Pulmonary artery endothelial cell (primary cell): ENCODE measurements around the gene CDK19. TPM values are rescaled to one million over a fixed set of nuclear protein-coding genes. Genes with fewer than 3 reads are reported as not detected.
"Not testable (repeated sequence)": the region's sequence is repeated elsewhere in the genome, so short reads cannot be mapped to it uniquely, and the experiment has no call there.

ENCODE experiments used
- DNase-seq: peaks from one replicate; pipeline ENCODE4 v3.0.0-alpha.2; 2011; ENCODE audit warnings: low read depth, low spot score
- total RNA-seq: library from RNA; depleted of rRNA; stranded (reverse); fragments of >200 nt; gene quantifications from 2 replicates; pipeline ENCODE4 v1.2.3, GENCODE V29; 2014

The CDK19 gene
- total RNA-seq, 1 donor from 2014 or later = 5.1 TPM

DNA sequence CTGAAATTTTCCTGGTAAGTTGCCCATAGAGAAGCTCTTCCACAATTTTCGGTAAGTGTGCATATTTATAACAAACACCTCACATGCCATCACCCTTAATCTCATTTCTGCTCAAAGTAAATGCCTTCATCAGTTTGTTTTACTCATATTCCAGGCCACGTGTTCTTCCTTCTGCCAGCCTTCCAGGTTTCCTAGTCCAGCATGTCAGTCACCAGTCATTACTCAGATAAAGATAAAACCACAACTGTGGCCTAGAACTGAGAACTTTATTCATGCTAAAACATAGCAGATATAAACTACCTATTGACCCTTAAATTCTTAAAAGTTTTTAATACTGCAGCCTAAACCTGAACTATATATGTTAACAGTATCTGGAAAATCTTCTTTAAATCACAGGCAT lies 189.4 kb downstream of the CDK19 start:
- DNase-seq = no peak

GRCh38 chr6:110622912-110623578 lies 192.2 kb downstream of the CDK19 start:
- DNase-seq = no peak

DNA sequence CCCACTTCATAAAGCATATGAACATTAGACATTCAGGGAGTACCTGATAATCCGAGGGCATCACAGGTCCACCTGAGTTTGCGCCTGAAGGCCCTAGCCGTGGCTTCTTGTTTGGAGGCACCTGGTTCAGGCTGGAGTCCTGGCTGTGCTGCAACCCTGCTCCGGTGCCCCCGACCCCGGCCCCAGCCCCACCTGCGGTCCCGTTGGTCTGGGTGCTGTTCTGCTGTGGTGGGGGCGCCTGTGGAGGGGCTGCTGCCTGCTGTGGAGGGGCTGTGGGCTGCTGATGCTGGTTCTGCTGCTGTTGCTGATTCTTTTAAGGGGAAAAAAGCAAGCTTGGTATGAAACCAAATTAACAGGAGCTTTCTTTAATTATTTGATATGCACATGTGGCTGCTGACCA lies 194.2 kb downstream of the CDK19 start:
- DNase-seq = no peak

- DNase-seq = no peak
These were observed 195.2 kb downstream of the CDK19 start for GRCh38 chr6:110620065-110620464.

DNA sequence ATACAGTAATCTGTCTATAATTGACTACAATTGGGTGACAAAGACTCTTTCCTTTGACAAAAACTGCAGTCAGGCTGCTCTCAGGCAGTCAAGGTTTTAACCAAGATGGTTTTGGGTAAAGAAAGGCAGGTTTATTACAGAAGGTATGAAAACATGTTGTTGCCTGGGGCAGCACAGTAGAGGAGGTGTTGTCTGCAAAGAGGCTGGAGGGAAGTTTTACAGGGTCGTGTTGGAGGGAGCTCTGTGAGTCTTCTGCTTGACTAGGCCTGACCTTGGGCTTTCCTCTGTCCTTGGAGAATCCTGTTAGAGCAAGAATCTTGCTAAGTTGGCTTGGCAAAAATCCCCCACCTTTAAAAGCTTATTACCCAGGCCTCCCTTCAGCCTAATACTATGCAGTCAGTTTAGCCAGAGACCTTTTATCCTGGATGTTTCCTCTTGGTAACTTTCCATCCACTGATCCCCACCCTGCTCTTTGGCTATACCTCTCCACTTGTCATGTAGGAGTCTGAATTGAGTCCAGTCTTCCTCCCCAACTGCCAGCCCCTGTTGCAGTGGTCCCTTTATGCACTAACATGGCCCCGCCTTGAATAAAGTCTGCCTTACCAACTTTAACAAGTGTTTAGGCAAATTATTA lies 195.9 kb downstream of the CDK19 start:
- DNase-seq = no peak

DNA sequence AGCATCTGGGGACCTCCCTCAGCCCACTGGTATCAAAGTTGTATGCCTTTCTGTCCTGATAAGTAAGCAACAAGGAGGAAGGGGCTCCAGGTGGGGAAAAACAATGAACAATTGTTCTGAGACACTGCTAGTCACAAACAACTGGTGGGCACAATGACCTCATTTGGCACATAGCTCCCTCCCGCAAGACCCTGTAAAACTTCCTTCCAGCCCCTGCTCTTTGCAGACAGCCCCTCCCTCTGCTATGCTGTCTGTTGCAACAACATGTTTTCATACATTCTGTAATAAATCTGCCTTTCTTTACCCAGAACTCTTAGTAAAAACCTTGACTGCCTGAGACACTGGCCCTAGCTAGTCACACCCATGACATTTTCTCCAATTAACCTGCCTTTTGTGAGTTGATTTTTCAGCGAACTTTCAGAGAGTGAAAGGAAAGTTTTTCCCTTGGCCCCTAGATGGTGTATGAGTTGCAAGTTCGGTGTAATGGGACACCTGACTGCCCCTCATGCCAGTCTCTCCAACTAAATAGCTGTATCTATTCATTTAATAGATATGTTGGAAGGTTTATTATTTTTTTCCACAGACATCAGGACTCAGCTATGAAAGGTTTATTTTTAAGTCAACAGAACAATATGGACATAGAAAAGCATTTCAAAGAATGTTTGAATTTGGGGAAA lies 196.5 kb downstream of the CDK19 start:
- no peak for DNase-seq

- no peak for DNase-seq
These were observed 198.2 kb downstream of the CDK19 start for GRCh38 chr6:110617057-110617456.

DNA sequence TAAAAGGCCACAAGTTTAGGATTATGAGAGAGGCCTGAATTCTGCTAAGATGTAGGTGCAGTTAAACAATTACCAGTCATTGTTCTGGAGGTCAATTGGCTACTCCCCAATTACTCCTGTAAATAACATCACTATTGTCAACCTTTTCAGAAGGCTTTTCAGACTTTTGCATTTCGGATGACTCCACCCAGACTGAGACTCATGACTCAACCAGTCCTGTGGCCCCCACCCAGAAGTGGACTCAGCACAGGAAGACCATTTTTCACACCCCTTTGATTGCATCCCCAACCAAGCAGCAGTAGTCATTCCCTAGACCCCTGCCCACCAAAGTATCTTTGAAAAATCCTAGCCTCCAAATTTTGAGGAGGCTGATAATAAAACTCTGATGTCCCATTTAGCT lies 199.5 kb downstream of the CDK19 start:
- DNase-seq = no peak

DNA sequence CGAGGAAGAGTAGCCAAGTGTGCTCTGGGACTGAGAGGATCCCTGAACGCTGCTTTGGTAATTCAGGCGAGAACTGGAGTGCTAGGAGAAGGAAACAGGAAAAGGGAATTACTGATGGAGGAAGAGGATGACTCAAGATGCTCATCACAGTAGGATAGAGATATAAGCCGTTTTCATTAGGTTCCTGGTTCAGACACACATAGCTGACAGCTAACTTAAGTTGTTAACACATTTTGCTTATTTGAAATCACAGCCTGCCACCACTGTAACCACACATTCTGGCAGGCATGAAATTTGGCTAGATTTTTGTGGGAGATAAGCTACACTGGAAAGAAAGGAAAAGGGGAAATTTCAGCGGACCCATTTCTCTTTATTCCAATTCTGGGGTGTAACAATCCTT lies 200.7 kb downstream of the CDK19 start:
- DNase-seq = no peak

DNA sequence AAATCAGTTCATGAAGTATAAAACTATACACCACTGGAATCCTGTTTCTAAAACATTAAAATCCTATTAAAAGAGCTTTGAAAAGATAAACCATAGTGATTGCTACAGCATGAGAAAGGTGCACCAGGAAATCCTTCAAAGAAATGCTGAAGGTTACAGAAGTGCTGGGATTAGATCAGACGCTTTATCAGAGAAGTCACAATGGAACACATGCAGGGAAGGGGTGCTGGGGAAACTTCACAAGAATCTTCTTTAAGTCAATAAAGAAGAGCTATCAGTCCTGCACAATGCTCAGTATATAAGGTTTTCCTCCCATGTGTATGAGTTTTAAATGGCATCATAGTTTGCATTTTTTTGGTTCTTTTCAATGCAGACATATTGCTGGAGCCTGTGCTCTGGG lies 201.2 kb downstream of the CDK19 start:
- DNase-seq = no peak

- DNase-seq = no peak
These were observed 201.9 kb downstream of the CDK19 start for GRCh38 chr6:110613356-110613755.

- DNase-seq = no peak
These were observed 203.0 kb downstream of the CDK19 start for GRCh38 chr6:110612298-110612697.

GRCh38 chr6:110609101-110609500 lies 206.2 kb downstream of the CDK19 start:
- no peak for DNase-seq

DNA sequence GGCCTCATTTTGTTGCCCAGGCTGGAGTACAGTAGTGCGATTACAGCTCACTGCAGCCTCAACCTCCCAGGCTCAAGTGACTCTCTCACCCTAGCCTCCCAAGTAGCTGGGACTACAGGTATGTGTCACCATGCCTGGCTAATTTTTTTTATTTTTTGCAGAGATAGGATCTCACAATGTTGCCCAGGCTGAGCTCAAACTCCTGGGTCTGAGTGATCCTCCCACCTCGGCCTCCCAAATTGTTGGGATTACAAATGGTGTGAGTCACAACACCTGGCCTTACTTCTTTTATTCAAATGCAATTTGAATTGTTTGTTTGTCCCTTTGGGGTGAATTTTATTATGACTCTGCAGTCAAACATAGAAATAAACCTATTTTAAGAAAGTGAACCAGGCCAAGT lies 207.1 kb downstream of the CDK19 start:
- DNase-seq = no peak

- DNase-seq = no peak
These were observed 209.1 kb downstream of the CDK19 start for GRCh38 chr6:110606151-110606550.

GRCh38 chr6:110600640-110601039 lies 214.6 kb downstream of the CDK19 start:
- DNase-seq = not testable (repeated sequence)

GRCh38 chr6:110597761-110598160 lies 217.5 kb downstream of the CDK19 start:
- DNase-seq = no peak

DNA sequence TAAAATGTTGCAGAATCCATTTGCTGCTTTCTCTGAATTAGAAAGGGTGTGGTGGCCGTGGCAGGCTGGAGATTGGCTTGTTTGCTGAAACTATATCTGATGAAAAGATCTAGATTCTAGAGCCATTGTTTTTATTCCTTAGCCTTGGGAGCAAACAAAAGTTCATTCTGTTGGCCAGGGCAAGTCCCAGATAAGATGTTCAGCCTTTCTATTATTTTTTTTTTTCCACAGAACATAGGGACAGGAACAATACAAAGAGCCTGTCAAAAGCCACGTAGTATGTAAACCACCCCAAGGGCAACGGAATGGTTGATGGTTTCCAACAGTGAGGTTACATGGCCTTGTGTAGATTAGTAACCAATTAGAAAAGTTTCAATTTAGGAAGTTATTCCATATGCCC lies 218.9 kb downstream of the CDK19 start:
- DNase-seq = no peak

GRCh38 chr6:110595112-110595511 lies 220.2 kb downstream of the CDK19 start:
- no peak for DNase-seq

DNA sequence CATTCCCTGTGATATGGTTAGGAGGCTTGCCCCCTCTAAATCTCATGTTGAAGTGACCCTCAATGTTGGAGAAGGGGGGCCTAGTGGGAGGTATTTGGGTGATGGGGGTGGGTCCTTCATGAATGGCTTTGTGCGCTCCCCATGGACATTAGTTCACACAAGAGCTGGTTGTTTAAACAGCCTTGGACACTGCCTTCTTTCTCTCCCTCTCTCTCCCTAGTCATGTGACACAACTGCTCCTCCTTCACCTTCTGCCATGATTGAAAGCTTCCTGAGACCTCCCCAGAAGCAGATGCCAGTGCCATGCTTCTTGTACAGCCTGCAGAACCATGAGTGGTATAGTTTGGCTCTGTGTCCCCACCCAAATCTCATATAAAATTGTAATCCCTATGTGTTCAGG lies 221.6 kb downstream of the CDK19 start:
- no peak for DNase-seq

- no peak for DNase-seq
These were observed 222.5 kb downstream of the CDK19 start for GRCh38 chr6:110592765-110593164.

DNA sequence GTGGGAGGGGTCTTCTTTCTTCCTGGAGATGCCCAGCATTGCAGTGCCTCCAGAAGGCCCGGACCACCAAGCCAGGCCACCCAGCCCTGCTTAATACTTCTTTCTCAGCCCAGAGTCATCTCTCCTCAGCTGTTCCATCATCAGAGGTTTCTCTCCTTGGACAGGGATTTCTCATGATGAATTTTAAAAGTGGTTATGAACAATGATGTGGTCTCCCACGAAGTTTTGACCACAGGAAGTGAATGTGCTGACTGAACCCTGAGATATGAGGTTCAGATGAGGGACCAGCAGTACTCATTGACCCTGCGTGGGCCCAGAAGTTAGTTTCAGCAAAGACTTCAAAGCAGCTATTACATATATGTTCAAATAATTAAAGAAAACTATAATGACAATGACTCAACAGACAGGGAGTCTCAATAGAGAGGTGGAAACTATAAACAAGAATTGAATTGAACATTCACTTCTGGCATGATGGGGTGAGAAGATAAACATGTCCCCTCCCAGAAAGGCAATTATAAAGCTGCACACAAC lies 224.4 kb downstream of the CDK19 start:
- no peak for DNase-seq
